Stimulated activated CD4-positive, alpha-beta T cell treated with anti-CD3 and anti-CD28 coated beads, TNF-alpha, amount 100 ng/mL, for 4 hours (primary cell): ENCODE measurements around the gene SULT1B1.

ENCODE experiments used
- DNase-seq, 3 experiments: peaks; one replicate each; pipeline ENCODE4 v3.0.0-alpha.2; 2020; ENCODE audit warnings: low read depth in 3 of 3

Gene SULT1B1

DNA sequence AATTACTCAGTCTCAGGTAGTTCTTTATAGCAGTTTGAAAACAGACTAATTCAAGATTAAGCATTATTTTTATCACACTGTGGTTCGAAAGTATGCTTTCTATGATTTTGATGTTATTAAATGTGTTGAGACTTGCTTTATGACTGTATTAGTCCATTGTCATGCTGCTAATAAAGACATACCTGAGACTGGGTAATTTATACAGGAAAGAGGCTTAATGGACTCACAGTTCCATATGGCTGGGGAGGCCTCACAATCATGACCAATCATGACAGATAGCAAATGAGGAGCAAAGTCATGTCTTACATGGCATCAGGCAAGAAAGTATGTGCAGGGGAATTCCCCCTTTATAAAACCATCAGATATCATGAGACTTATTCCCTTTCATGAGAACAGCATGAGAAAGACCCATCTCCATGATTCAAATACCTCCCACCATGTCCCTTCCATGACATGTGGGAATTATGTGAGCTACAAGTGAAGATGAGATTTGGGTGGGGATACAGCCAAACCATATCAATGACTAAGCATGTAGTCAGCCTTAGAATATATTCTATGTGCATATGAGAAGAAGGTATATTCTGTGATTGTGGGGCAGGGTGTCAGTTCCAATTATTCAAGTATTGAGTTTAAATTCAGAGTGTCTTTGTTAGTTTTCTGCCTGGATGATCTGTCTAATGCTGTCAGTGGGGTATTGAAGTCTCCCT, 62.7 kb downstream of the SULT1B1 start:
- no peak for DNase-seq

DNA sequence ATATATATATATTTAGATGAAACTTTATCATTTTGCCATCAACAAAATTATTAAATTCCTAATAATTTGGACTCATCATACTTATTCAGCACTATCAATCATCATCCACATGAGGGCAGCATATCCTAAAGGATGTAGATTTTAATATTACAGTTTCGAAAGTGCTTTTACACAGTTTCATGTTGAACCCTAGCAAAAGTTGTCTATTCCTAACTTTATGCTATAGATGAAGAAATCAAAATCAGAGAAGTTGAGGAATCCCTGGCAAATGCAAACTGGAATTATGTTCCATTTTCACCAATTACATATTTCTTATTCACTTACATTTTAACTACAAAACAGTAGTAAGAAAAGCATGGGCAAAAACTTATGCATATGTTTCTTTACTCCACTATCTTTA, 70.8 kb downstream of the SULT1B1 start:
- DNase-seq, result no peak

DNA sequence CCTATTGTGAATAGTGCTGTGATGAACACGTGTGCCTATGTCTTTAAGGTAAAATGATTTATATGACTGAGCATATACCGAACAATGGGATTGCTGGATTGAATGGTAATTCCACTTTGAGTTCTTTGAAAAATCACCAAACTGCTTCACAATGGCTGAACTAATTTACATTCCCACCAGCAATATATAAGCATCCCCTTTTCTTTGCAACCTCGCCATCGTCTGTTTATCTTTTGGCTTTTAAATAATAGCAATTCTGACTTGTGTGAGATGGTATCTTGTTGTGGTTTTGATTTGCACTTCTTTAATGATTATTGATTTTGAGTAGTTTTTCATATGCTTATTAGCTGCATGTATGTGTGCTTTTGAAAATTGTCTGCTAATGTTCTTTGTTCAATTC, 75.6 kb downstream of the SULT1B1 start:
- DNase-seq, result no peak
